AG10803 (cell line): ENCODE results near the gene PGP.

Experiments used
- DNase-seq: peaks from one replicate; pipeline ENCODE4 v3.0.0; 2010; ENCODE audit warnings: low read depth
- H3K4me3 ChIP-seq: 2 replicates; pipeline ENCODE4 v1.5.1; 2011; ENCODE audit warnings: mild to moderate bottlenecking, low read length, control low read depth
- TF ChIP-seq, protein P1 (sequence below): conservative IDR thresholded peaks from 2 replicates; pipeline ENCODE4 v1.5.1; 2011; ENCODE audit warnings: mild to moderate bottlenecking, low read length, control low read depth, inconsistent platforms

PGP gene

DNA sequence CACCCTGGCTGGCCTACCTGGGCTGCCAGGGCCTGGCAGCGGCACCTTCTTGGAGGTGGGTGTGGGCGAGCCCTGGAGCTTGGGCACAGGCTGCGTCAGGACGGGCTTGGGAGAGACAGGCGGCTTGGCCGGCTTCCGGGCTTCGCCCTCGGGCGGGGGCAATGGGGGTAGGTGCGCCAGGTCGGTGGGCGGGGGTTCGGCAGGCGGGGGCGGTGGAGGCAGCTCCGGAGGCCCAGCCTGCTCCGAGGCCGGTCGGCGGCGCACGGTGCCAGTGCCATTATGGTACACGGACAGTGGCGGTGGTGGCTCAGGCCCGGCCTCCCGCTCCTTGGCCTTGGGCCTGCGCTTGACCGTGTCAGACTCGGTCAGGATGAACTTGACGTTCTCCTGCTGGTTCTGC, 35.1 kb downstream of the PGP start:
- no peak overlapping the region for H3K4me3 ChIP-seq
- no peak for DNase-seq
- TF ChIP-seq, protein P1, sequence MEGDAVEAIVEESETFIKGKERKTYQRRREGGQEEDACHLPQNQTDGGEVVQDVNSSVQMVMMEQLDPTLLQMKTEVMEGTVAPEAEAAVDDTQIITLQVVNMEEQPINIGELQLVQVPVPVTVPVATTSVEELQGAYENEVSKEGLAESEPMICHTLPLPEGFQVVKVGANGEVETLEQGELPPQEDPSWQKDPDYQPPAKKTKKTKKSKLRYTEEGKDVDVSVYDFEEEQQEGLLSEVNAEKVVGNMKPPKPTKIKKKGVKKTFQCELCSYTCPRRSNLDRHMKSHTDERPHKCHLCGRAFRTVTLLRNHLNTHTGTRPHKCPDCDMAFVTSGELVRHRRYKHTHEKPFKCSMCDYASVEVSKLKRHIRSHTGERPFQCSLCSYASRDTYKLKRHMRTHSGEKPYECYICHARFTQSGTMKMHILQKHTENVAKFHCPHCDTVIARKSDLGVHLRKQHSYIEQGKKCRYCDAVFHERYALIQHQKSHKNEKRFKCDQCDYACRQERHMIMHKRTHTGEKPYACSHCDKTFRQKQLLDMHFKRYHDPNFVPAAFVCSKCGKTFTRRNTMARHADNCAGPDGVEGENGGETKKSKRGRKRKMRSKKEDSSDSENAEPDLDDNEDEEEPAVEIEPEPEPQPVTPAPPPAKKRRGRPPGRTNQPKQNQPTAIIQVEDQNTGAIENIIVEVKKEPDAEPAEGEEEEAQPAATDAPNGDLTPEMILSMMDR, result no peak

DNA sequence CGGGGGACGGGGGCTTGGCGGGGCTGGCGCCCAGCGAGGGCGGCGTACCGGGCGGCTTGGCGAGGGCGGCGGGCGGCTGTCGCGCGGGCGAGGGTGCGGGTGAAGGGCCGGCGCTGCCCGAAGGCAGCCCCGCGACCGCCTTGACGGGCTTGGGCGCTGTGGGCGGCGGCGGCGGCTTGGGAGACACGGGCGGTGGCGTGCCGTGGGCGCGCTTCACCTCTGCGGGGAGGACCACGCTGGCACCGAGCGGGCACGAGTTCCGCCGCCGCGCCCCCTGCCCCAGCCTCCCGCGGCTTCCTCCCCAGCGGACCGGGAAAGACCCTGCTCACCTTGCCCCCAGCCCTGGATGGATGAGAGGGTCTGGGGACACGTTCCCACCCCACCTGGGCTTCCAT, 35.5 kb downstream of the PGP start:
- TF ChIP-seq, protein P1, result no peak
- no peak for DNase-seq
- H3K4me3 ChIP-seq, result no peak overlapping the region

DNA sequence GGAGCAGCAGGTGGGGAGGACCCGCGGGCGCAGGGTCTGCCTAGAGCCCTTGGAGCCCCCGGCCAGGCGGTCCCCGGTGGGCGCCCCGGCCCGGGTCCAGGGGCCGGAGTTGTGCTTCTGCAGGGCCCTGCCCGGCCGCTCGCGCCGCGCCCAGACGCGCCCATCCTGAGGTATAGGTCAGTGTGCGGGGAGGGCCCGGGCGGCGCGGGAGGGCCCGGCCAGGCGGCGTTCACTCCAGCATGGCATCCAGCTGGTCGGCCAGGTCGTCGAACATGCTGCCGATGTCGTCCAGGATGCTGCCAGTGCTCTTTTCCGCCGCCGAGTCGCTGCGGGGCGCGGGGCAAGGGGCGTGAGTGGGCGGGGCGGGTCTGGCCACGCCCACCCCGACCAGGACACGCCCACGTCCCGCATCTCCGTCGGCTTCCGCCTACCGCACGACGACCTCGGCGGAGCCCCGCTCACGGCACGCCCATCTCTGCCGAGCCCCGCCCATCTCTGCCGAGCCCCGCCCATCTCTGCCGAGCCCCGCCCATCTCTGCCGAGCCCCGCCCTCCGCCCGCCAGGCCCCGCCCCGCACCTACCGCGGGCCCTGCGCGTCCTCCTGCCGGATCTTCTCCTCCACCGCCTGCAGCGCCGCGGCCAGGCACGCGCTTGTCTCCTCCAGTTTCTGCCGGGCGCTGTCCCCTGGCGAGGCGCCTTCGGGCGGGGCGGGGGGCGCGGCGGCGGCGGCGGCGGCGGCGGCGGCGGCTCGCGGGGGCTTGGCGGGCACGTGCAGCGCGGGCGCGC, 36.1 kb downstream of the PGP start:
- no peak overlapping the region for H3K4me3 ChIP-seq
- DNase-seq, result no peak
- TF ChIP-seq, protein P1, result no peak

DNA sequence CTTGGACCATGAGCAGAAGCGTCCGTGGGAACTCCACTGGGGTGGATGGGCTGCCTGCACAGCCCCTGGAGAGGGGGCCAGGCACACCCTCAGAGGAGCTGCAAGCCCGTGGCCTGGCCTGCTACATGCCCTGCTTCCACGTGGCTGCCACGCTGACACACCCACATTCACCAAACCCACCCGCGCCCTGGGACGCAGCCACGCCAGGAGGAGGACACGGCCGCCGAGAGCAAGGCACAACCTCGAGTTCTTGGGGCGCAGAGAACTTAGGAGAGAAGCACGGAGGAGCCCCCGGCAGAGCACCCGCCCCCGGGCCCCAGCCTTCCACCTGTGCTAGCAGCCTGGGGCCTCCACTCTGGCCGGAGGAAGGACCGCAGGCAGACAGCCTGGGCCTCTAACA, 37.1 kb downstream of the PGP start:
- no peak for DNase-seq
- H3K4me3 ChIP-seq, result no peak overlapping the region
- TF ChIP-seq, protein P1, result no peak

DNA sequence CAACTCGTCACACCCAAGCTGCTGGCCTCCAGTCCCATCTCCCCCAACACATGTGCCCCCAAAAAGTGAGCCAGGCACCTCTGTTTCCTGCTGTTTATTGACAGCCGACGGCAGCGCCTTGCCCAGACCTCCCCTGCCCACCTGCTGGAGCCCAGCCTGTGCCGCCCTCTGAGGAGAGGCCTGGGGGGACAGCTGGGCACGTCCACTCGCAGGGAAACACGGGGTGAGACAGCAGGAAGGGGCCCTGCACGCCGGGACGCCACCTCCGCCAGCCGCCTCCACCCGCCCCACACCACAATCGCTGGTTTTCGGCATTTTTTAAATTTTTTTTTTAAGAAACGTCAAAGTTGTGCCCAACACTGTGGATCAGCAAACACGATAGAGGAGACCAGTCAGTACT, 37.5 kb downstream of the PGP start:
- H3K4me3 ChIP-seq, result no peak overlapping the region
- no peak for DNase-seq
- TF ChIP-seq, protein P1, result no peak

DNA sequence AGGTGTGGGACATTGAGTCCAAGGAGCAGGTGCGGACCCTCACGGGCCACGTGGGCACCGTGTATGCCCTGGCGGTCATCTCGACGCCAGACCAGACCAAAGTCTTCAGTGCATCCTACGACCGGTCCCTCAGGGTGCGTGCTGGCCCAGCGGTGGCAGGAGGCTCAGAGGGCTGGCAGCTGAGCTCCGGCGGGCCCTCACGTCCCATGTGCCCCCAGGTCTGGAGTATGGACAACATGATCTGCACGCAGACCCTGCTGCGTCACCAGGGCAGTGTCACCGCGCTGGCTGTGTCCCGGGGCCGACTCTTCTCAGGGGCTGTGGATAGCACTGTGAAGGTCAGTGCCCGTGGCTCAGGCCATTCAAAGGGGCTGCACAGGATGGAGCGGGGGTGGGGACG, 38.6 kb downstream of the PGP start:
- TF ChIP-seq, protein P1, result no peak
- no peak for DNase-seq
- no peak overlapping the region for H3K4me3 ChIP-seq

DNA sequence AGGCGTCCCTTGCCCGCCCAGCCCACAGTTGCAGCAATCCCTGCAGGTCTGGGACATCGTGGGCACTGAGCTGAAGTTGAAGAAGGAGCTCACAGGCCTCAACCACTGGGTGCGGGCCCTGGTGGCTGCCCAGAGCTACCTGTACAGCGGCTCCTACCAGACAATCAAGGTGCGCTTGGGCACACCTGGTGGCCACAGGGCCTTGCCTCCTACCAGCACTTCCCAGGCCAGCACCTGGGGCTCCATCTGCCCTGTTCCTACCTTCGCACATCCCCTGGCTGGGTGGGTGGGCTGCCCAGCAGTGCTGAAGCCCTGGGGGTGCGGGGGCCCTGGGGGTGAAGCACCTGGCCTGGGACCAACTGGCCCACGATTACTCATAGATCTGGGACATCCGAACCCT, 39.2 kb downstream of the PGP start:
- no peak for DNase-seq
- TF ChIP-seq, protein P1, result no peak
- H3K4me3 ChIP-seq, result no peak overlapping the region
